NOMO-1 treated with dmso at 0.1 percent for 144 hours (cell line): ENCODE measurements around the gene CRYGB.

Experiments used
- DNase-seq: peaks from one replicate; lab custom pipeline; 2025; ENCODE audit not compliant: unreplicated experiment; lab: John Stamatoyannopoulos, UW

Gene CRYGB, protein sequence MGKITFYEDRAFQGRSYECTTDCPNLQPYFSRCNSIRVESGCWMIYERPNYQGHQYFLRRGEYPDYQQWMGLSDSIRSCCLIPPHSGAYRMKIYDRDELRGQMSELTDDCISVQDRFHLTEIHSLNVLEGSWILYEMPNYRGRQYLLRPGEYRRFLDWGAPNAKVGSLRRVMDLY

DNA sequence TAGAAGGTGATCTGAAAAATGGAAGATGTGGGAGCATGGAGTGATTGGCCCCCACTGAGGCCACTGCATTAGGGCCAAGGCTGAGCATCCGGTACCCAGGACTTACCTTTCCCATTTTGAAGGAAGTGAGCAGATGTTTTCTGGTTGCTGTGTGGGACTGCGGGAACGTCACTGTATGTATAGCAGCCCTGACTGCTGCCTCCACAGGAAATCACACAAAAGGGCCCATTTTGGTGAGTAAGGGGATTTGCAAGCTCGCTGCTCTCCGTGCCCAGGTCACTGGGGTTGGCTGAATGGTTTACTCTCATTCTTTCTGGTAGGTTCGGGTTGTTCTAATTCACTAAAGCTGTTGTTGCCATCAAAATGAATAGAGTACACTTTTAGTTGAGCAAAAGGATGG, at the start of gene CRYGB:
CRYGB (minus strand) TSS at position 153 of the 400 bp plus-strand sequence; CDS start at position 115, 38 bp downstream.
- DNase-seq = no peak

DNA sequence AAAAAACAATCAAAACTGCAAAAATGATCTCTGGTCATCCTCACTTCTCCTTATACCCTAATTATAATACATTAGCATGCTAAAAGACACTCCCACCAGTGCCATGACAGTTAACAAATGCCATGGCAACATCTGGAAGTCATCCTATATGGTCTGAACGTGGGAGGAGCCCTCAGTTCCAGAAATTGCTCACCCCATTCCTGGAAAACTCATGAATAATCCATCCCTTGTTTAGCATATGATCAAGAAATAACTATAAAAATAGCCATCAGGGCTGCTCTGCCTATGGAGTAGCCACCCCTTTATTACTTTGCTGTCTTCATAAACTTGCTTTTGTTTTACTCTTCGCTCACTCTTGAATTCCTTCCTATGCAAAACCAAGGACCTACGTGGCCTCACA, 49.6 kb upstream of the CRYGB start:
- no peak for DNase-seq

DNA sequence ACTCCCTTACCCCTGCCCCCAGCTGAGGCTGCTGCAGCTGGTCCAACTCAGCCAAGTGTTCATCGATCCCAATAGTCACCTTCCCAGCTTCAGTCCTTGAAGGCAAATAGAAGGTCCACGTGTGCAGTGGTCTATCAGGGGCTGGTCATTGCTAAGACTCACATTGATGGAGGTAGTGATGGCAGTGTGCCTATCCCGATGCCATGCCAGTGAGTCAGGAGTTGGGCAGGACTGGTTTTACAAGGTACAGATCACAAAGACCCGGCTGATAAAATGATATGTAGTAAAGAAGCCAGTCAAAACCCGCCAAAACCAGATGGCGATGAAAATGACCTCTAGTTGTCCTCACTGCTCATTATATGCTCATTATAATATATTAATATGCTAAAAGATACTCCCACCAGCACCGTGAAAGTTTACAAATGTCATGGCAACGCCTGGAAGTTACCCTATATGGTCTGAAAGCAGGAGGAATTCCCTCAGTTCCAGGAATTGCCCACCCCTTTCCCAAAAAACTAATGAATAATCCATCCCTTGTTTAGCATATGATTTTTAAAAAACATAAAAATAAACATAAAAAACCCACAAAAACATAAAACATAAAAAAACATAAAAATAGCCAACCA, 46.8 kb upstream of the CRYGB start:
- DNase-seq = no peak

DNA sequence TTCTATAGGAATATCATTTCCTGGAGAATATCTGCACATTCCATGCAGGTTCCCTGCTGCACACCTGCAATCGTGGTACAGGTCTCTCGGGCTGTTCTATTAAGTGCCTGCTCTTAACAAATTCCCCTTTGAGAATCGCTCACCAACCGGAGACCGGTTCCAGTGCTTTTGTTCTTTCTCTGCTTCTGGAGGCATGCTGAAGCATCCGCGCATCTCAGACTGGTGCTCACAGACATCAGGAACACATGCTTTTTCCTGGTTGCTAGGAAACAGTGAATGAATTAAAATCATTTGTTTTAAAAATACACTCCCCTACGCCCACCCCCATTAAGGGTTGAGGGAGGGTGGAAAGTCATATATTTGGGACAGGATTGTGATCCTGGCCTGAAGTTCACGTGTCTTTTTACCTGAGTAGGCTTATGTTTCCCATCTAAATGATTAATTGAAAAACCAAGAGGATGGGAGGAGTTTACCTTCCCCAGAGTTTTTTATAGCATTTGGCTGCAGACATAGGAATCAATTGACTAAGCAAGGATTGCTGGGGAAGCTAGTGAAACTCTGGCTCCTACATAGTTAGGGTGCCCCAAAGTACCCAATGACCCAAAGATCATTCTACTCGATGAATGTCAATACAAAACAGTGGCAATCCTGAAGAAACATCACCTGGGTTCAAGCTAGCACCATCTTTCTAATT, 44.0 kb upstream of the CRYGB start, which contains the start of gene C2orf80:
C2orf80 (minus strand) TSS at position 221 of the 694 bp plus-strand sequence. CDS start 3,044 bp downstream, outside the sequence.
- no peak for DNase-seq

DNA sequence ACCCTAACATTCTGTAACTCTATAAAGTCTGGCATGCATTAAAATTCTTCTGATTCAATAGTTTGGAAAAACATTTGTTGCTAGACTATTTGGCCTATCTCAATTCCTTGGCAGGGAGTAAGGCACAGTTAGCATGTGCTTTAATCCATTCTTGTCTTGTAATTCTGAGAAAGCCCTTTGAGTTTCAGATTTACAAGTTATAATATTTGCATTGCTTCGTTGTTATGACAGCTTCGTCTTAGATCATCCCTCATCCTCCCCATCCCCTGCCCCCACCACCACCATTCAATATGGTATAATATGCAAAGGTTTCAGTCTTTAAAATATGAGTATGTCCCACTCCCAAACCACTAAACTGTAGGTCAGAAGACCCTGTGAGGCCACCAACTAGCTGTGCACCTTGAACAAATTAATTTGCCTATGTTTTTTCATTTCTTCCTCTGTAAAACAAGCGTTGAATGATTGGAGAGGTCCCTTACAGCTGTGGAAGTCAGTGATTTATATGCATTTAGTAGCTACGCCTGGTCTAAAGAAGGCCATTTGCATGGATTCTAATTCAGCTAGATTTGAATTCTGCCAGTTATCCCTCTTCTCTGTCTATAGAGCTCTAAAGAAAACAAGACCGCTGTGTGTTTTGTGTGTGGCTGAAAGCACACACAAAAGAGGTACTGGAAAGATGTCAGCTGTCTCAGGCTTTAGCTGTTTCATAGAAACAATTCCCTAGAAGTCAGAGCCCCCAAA, 43.3 kb upstream of the CRYGB start:
- DNase-seq = no peak

DNA sequence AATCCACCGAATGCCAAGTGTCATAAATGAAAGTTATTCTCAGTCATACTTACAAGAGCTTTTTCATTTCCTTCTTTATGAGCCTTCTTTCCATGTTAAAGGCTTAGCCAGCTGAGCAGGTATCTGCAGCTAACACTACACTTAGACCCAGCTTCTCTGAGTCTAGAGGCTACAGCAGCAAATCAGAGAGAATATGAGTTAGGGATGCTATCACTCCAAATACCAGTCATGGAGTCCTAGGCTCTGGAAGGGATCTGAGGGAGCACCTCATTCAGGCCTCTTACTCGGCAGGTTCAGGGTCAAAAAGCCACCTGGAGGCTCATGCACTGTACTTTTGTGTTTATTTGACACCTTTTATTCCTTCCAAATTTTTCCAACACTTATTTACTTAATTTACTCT, 40.9 kb upstream of the CRYGB start:
- no peak for DNase-seq

DNA sequence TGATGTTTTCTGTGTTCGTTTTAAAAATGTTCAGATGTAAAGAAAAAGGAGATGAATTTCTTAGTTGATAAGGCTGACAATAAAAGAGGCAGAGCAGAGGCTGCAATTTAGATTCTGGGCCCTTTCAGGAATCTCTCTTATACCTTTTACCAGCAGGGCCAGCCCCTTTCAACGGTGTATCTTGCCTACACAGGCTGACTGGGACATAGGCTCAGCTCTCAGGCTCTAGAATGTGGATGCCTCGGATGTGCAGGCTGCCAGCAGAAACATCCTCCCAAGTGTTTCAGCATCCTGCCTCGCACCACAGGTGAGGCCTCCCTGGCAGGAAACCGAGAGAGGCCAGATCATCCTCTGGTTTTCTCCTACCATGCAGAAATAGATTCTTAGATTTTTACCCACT, 40.5 kb upstream of the CRYGB start:
- DNase-seq = no peak

DNA sequence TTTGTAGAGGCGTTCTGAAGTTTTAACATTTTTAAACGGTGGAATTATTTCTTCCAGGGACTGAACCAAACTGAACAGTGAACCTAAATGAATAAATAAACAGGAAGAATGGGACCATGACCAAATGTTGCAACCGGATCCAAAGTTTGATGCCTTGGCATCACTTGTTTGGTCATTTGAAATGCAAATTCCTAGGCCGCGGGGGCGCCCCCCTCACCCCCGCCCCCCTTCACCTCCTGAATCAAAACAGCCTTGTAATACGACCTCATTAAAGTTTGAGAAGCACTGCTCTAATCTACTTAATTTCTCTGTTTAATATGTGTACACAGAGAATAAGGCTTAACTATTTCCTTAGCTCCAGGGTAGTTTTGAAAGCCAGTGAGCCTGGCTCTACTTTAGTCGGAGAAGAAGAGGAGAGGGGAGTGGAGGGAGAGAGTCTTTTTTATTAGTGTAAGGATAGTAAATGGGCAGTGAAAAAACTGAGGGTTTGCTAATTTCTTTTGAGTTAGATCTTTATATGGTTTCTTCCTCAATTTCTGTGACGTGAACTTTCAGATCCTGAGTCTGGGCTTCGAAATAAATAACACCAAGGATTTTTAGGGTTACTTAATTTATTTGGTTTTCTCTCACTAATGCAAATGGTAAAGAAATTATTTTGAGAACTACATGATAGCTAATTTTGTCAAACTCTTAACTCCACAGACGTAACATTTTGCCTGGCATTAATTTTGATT, 38.2 kb upstream of the CRYGB start:
- DNase-seq = no peak

DNA sequence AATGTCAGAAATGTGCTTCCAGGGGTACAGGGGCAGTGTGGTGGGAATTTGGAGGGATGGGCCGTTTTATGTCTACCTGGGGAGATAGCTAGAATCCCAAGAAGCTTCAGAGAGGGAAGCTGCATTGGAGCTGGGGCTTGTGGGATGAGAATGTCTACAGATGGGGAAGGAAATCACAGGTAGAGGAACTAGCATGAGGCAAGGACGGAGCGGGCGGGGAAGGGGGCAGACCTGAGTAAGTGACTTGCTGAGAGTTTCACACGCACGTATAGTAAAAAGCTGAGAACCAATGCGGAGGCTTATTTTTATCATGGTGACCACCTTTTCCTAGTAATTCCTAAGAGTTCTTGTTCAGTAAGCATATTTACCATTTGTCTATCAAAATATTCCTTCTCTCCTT, 37.6 kb upstream of the CRYGB start:
- DNase-seq = no peak

DNA sequence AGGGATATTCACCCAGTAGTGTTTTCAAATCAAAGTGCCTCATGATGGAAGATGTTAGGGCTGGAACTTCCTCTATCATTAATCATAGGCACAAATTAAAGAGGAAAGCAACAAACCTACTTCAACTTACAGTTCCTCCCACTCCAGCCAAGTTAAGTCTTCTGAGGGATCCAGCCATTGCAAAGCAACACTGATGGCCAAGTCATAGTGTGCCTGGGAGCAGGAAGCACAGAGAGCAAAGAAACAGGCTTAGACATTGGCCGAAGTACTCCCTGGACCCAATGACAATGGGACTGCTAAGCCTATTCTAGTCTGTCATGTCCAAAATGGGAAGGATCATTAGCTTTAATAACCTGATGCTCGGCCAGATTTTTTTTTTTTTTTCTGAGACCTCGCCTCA, 36.9 kb upstream of the CRYGB start:
- no peak for DNase-seq

DNA sequence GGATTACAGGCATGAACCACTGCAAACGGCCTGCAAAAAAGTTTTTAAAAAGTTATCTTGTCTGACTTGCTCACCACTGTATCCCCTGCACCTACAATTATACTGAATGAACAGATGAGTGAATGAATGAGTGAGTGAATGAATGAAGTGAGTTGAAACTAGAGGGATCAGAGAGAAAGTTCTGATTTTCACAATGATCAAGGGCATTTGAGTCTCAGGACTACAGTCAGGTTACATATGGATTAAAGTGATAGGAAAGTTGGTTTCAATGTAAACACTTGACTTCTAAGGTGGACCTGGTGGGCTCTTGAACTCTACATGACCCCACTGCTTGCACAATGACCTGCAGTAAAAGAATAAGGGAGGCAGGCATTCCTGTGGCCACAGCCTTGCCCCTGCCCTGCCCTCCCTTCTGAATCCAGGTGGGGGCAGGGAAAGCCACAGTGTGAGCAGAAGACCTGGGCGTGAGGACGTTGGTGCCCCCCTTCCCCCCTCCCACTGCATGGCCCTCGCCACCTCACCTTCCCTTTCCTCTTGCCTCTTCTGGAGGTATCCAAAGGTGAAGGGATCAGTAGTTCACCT, 33.2 kb upstream of the CRYGB start:
- DNase-seq = no peak

DNA sequence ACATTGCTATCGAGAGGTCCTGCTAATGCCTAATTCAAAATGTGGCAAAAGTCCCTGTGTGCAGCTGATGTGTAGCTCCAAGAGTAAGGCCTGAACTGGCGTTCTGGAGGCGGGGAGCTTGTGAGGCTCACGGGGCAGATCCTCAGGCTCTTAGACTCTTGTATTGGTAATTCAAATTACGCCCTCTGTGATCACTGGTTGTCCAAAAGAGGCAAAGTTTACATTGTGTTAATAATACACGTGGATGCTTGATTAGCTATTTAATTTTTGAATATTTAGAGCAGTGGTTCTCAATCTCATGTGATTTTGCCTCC, 29.8 kb upstream of the CRYGB start:
- DNase-seq = no peak

DNA sequence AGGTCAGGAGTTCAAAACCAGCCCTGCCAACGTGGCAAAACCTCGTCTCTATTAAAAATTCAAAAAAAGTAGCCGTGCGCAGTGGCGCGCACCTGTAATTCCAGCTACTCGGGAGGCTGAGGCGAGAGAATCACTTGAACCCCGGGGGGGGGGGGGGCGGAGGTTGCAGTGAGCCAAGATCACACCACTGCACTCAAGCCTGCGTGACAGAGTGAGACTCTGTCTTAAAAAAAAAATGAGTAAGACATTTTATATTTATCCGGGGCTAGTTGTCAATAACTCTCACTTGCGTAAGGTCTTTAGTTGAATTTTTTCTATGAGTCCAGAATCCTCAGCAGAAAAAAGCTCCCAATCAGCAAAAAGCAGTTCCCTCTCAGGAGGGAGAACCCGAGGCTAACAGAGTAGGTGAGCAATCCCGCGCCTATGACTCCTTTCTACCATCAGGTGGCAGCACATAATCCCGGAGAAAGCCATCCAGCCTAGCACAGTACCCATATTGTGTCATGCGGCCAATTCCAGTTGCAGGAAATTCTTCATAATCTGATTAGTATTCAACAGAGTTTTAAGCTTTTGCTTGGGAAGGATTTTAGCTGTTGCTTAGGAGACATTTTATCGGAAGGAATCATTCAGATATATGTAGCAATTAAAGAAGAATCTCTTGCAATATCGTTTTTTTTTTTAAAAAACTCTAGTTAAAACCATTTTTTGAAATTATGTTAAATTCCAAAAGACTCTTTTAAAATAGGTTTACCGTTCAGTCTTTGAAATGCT, 29.3 kb upstream of the CRYGB start:
- no peak for DNase-seq

DNA sequence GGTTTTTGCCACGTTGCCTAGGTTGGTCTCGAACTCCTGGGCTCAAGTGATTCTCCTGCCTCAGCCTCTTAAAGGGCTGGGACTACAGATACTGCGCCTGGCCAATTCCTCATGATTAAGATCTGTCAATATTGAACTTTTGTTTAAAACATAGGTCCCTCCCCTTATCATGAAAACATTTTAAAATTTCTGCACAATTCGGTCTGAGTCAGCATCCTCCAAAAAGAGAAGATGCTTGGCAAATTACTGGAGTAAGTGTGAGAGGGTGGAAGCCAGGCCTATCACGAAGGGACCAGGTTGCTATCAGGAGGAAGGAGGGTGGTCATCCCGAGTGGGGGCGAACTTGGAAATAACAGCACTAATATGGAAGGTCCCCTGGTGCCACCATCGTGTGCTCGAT, 28.2 kb upstream of the CRYGB start:
- DNase-seq = no peak

DNA sequence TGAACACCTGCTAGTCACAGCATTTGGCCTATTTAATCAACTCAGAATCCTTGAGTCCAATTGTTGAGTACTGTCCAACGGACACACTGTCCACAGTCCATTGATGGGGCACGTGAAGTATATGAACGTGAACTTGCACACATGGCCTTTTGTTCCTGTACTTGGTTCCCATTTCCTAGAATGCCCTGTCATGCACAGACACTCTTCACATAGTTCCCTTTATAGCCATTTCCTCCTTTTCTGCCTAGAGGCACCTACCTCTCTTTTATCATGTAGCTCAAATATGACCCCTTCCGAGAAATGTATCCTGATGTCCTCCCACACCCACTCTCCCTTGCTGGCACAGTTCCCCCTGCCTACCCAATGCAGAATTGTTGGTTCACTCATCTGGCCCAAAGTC, 26.2 kb upstream of the CRYGB start:
- peak; percentile 78 for DNase-seq

DNA sequence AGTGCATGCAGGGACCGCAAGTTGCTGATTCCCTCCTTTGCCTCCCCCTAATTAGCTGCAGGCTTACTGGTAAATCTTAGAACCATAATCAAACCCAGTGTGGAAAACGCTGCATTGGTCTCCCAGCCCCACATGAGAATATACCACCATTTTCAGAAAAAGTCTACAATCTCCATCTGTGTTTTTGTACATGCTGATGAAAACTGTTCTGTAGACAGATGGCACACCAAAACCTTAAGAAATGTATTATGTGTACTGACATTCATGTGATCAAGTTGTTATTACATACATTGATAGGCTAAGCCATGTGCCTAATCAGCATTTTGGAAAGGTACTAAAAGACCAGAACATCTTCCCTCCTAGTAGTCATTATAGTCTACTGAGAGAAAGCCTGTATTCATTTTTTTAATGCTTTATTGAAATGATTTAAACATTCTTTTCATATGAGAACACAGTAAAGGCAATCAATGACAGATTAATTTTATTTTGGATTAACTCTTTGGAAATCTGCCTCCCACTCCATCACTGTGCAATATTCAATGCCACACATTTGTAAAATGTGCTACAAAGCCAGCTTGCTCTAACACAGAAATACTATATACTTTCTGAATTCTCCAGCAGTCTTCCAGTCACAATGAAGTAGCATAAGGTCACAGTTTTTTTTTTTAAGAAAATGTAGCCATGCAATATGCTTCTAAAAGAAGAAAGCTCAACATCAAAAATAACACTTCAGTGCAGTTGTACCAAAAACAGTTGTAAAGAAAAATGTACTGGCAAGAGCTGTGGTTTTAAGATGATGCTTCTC, 19.2 kb upstream of the CRYGB start:
- DNase-seq = no peak

DNA sequence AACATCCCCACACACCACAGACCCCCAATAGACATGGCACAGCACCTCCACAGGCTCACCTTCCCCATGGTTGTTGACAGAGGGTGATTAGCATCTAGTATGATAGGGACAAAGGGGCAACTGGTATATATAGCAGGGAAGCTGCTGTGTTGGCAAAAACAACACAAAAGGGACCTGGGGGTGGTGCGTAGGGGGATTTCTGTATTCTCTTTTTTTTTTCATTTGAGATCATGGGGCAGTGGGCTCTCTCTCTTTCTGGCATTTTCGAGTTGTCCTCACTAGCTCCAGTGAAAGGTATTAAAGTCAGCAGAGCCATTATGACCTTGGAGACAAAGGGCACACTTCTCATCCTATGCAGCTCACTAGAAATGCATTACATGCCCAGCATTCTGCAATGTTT, 17.5 kb upstream of the CRYGB start, which contains the start of gene CRYGA:
CRYGA (minus strand) TSS at position 101 of the 400 bp plus-strand sequence; CDS start at position 68, 33 bp downstream.
- no peak for DNase-seq

DNA sequence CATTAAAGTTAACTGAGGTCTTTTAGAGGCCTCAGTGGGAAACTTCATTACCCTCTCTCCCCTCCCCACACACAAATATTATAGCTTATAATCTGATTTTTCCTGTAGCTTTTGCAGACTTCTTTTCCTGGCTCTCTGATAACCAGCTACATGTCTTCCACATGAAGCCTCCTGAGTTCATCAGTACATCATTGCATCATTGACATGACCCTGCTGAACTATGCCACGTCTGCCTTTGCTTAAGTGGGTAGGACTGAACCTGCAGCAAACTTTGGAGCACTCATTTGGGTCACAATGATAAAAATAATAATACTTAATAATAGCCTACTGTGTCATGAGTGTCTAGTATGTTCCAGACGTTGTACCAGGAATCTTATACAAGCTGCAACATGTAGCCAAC, 10.5 kb upstream of the CRYGB start:
- no peak for DNase-seq

DNA sequence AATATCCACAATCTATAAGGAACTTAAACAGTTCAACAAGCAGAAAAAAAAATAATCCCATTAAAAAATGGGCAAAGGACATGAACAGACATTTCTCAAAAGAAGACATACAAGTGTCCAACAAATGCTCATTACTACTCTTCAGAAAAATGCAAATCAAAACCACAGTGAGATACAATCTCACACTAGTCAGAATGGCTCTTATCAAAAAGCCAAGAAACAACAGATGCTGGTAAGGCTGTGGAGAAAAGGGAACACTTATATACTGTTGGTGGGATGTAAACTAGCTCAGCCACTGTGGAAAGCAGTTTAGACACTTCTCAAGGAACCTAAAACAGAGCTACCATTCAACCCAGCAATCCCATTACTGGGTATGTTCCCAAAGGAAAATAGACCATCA, 7.2 kb upstream of the CRYGB start:
- no peak for DNase-seq
